ENCODE data around the gene PMM2.

PMM2 gene

GRCh38 chr16:8887952-8888560 lies 90.4 kb downstream of the PMM2 start:
- no peaks in the 10 kb centered on the region for H3K27me3 ChIP-seq (ENCODE audit: control insufficient read depth, insufficient read depth, low read length)
- peaks cover 10% of the 10 kb centered on the region for H3K4me1 ChIP-seq (ENCODE audit: control insufficient read depth, low read depth, low read length)
- no peaks in the 10 kb centered on the region for H3K9me3 ChIP-seq (ENCODE audit: control insufficient read depth, low read depth, low read length)
- no peak overlapping the region for H3K4me3 ChIP-seq (ENCODE audit: low read length)
- peaks cover 30% of the 10 kb centered on the region for H3K36me3 ChIP-seq (ENCODE audit: control insufficient read depth, low read depth, low read length)
- H3K27ac ChIP-seq (ENCODE audit: low read length): no peak overlapping the region
- H3K9ac ChIP-seq (ENCODE audit: low read length): no peak overlapping the region

GRCh38 chr16:8888951-8889892 lies 91.6 kb downstream of the PMM2 start:
- peaks cover 10% of the 10 kb centered on the region for H3K4me1 ChIP-seq (ENCODE audit: control insufficient read depth, low read depth, low read length)
- H3K9ac ChIP-seq (ENCODE audit: low read length): no peak overlapping the region
- peaks cover 42% of the 10 kb centered on the region for H3K36me3 ChIP-seq (ENCODE audit: control insufficient read depth, low read depth, low read length)

DNA sequence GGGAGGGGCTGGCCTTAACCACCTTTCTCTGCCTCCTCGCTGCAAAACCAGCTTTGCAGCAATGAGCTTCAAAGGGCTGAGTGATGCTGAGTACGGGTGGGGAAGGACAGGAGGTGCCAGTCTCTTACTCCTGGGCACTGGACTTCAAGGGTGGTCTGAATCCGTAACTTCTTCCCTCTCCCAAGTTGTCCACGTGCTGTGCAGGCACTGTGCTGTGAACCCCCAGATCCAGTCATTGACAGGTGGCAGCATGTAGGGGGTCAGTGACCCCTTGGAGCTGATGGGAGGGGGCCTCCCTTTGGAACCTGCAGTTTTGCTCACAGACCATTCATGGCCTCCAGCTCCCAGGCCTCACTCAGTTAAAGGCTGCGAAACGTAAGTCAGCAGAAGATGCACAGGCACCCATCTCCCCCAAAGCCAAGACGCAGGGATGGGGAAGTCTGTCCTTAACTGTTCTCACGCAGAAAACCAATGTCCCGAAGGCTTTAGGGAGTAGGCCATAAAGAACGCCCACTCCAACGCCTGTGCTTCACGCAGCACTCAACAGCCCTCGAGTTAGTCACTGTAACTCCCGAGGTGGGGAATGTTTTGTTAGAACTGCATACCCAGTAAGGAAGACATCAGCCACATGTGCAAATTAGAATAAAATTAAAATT lies 92.4 kb downstream of the PMM2 start:
- Histone ChIP-seq H3K4me3 (ENCODE audit: low read length) (no peak overlapping the region), H3K27ac (ENCODE audit: low read length) (no peak overlapping the region), H3K36me3 (ENCODE audit: control insufficient read depth, low read depth, low read length) (peaks cover 50% of the 10 kb centered on the region), H3K4me1 (ENCODE audit: control insufficient read depth, low read depth, low read length) (peaks cover 10% of the 10 kb centered on the region), H3K9me3 (ENCODE audit: control insufficient read depth, low read depth, low read length) (no peaks in the 10 kb centered on the region), H3K9ac (ENCODE audit: low read length) (no peak overlapping the region), H3K27me3 (ENCODE audit: control insufficient read depth, insufficient read depth, low read length) (no peaks in the 10 kb centered on the region)

More at GRCh38 chr16:8888951-8889892, 91.6 kb downstream of the PMM2 start:
- Histone ChIP-seq H3K27ac (ENCODE audit: low read length) (no peak overlapping the region), H3K4me3 (ENCODE audit: low read length) (no peak overlapping the region), H3K27me3 (ENCODE audit: control insufficient read depth, insufficient read depth, low read length) (no peaks in the 10 kb centered on the region), H3K9me3 (ENCODE audit: control insufficient read depth, low read depth, low read length) (no peaks in the 10 kb centered on the region)

- Histone ChIP-seq H3K9me3 (ENCODE audit: control insufficient read depth, low read depth, low read length) (no peaks in the 10 kb centered on the region), H3K9ac (ENCODE audit: low read length) (no peak overlapping the region), H3K4me1 (ENCODE audit: control insufficient read depth, low read depth, low read length) (peaks cover 10% of the 10 kb centered on the region), H3K27ac (ENCODE audit: low read length) (no peak overlapping the region), H3K4me3 (ENCODE audit: low read length) (no peak overlapping the region), H3K27me3 (ENCODE audit: control insufficient read depth, insufficient read depth, low read length) (no peaks in the 10 kb centered on the region), H3K36me3 (ENCODE audit: control insufficient read depth, low read depth, low read length) (peaks cover 55% of the 10 kb centered on the region)
Measured at GRCh38 chr16:8890549-8890921, 92.9 kb downstream of the PMM2 start.

DNA sequence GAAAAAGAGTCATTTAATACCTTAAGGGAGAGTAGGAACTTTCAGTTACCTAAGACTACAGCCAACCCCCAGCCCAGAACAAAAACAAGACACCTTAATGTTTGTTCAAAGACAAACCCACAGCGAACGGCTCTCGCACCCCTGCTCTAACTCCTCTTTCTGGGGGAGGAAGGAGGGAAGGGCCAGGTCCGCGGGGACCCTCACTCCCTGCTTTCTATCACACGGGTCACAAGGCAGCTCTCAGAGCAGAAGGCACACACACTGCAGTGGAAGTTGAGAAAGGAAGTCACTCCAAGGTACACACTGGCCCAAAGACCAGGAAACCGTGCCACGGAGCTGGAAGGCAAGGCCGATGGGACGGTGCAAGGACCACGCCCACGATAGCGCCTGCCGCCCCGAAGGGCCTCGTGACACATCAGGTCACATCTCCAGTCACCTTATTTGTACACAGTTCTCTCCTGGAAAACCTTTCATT lies 94.5 kb downstream of the PMM2 start:
- no peak overlapping the region for H3K4me3 ChIP-seq (ENCODE audit: low read length)
- H3K9me3 ChIP-seq (ENCODE audit: control insufficient read depth, low read depth, low read length): no peaks in the 10 kb centered on the region
- peaks cover 68% of the 10 kb centered on the region for H3K36me3 ChIP-seq (ENCODE audit: control insufficient read depth, low read depth, low read length)
- H3K4me1 ChIP-seq (ENCODE audit: control insufficient read depth, low read depth, low read length): no peaks in the 10 kb centered on the region
- H3K27me3 ChIP-seq (ENCODE audit: control insufficient read depth, insufficient read depth, low read length): no peaks in the 10 kb centered on the region
- no peak overlapping the region for H3K9ac ChIP-seq (ENCODE audit: low read length)
- no peak overlapping the region for H3K27ac ChIP-seq (ENCODE audit: low read length)

GRCh38 chr16:8893426-8893825 lies 95.8 kb downstream of the PMM2 start:
- H3K27me3 ChIP-seq (ENCODE audit: control insufficient read depth, insufficient read depth, low read length): no peaks in the 10 kb centered on the region
- no peak overlapping the region for H3K27ac ChIP-seq (ENCODE audit: low read length)
- H3K9me3 ChIP-seq (ENCODE audit: control insufficient read depth, low read depth, low read length): no peaks in the 10 kb centered on the region
- H3K9ac ChIP-seq (ENCODE audit: low read length): no peak overlapping the region
- no peak overlapping the region for H3K4me3 ChIP-seq (ENCODE audit: low read length)
- H3K36me3 ChIP-seq (ENCODE audit: control insufficient read depth, low read depth, low read length): peaks cover 80% of the 10 kb centered on the region
- no peaks in the 10 kb centered on the region for H3K4me1 ChIP-seq (ENCODE audit: control insufficient read depth, low read depth, low read length)

- Histone ChIP-seq H3K9me3 (ENCODE audit: control insufficient read depth, low read depth, low read length) (no peaks in the 10 kb centered on the region), H3K36me3 (ENCODE audit: control insufficient read depth, low read depth, low read length) (peaks cover 87% of the 10 kb centered on the region), H3K27ac (ENCODE audit: low read length) (no peak overlapping the region), H3K4me3 (ENCODE audit: low read length) (no peak overlapping the region), H3K9ac (ENCODE audit: low read length) (no peak overlapping the region), H3K4me1 (ENCODE audit: control insufficient read depth, low read depth, low read length) (no peaks in the 10 kb centered on the region), H3K27me3 (ENCODE audit: control insufficient read depth, insufficient read depth, low read length) (no peaks in the 10 kb centered on the region)
Measured at GRCh38 chr16:8893976-8894690, 96.5 kb downstream of the PMM2 start.

- H3K27ac ChIP-seq (ENCODE audit: low read length): no peak overlapping the region
- H3K4me1 ChIP-seq (ENCODE audit: control insufficient read depth, low read depth, low read length): no peaks in the 10 kb centered on the region
- H3K36me3 ChIP-seq (ENCODE audit: control insufficient read depth, low read depth, low read length): peaks cover 90% of the 10 kb centered on the region
- no peak overlapping the region for H3K4me3 ChIP-seq (ENCODE audit: low read length)
- H3K27me3 ChIP-seq (ENCODE audit: control insufficient read depth, insufficient read depth, low read length): no peaks in the 10 kb centered on the region
- no peak overlapping the region for H3K9ac ChIP-seq (ENCODE audit: low read length)
- H3K9me3 ChIP-seq (ENCODE audit: control insufficient read depth, low read depth, low read length): no peaks in the 10 kb centered on the region
Measured at GRCh38 chr16:8894736-8895334, 97.2 kb downstream of the PMM2 start.

DNA sequence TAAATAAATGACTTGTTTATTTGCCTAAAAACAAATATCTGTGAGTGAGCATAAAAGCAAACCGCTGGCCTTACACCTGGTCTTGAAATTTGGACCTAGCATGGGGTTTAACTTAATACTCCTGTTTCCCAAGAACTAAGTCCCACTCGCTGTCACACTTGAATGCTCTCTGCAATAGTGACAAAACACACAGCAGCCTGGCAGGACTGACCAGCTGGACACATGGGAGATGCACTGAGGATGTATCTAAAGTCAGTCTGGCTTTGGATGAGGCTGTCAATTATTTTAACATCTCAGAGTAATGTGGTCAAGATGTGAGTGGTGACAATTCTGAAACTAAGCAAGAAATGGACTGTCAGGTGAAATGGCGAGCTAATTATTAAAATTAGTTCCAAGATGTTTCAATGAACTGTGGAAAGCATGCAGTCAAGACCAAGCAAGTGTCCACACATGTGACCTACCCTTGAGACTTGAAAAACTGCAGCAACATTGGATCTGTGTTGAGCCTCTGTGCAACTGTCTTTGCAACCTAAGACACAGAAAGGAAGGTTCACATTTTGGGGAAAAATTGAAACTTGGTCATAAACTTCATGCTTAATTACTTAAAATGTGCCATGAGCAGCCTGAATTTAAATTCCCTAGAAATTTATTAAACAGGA lies 101.2 kb downstream of the PMM2 start:
- Histone ChIP-seq H3K36me3 (ENCODE audit: control insufficient read depth, low read depth, low read length) (peaks cover 95% of the 10 kb centered on the region), H3K4me1 (ENCODE audit: control insufficient read depth, low read depth, low read length) (no peaks in the 10 kb centered on the region)

More for the DNA sequence above, 101.2 kb downstream of the PMM2 start:
- Histone ChIP-seq H3K9me3 (ENCODE audit: control insufficient read depth, low read depth, low read length) (no peaks in the 10 kb centered on the region), H3K9ac (ENCODE audit: low read length) (no peak overlapping the region), H3K27ac (ENCODE audit: low read length) (no peak overlapping the region), H3K27me3 (ENCODE audit: control insufficient read depth, insufficient read depth, low read length) (no peaks in the 10 kb centered on the region), H3K4me3 (ENCODE audit: low read length) (no peak overlapping the region)
